Thoracic aorta (tissue), 2 donors: Measurements from ENCODE around the gene NRCAM. TPM values are rescaled to one million over a fixed set of nuclear protein-coding genes. Genes with fewer than 3 reads are reported as not detected.

Source experiments
- ATAC-seq: fragments of 150-250 bp; one replicate; pipeline ENCODE4 v1.8.0; 2017; ENCODE audit warnings: low read depth; ENCODE audit not compliant: insufficient number of reproducible peaks, low FRiP score
- DNase-seq: peaks from one replicate; pipeline ENCODE4 v3.0.0-alpha.2; 2020; ENCODE audit warnings: low spot score
- H3K27ac ChIP-seq, 2 donors: fragments of 200-600 bp; sonication (generic); 1 replicate in 1 of 2; 2 replicates in 1 of 2; pipeline ENCODE4 v1.5.1; 2016; ENCODE audit warnings: mild to moderate bottlenecking in 2 of 2, moderate library complexity in 2 of 2
- H3K27me3 ChIP-seq: fragments of 200-600 bp; sonication (generic); replicated peaks from 2 replicates; pipeline ENCODE4 v1.6.0; 2016; ENCODE audit warnings: mild to moderate bottlenecking; ENCODE audit not compliant: insufficient read depth
- H3K36me3 ChIP-seq: fragments of 200-600 bp; sonication (generic); one replicate; pipeline ENCODE4 v1.5.1; 2016
- H3K4me1 ChIP-seq, 2 donors: fragments of 200-600 bp; sonication (generic); 1 replicate in 1 of 2; 2 replicates in 1 of 2; pipeline versions ENCODE4 v1.5.1 to v1.6.0; 2016; ENCODE audit warnings: low read depth in 2 of 2, mild to moderate bottlenecking in 1 of 2; ENCODE audit not compliant: control insufficient read depth in 1 of 2
- H3K4me3 ChIP-seq: fragments of 200-600 bp; sonication (generic); 2 replicates; pipeline ENCODE4 v1.5.1; 2016; ENCODE audit warnings: mild to moderate bottlenecking
- H3K9me3 ChIP-seq: fragments of 200-600 bp; sonication (generic); 2 replicates; pipeline ENCODE4 v1.5.1; 2016
- CTCF ChIP-seq: fragments of 200-600 bp; sonication (generic); IDR thresholded peaks from one replicate; pipeline ENCODE4 v1.5.1; 2019; ENCODE audit warnings: antibody characterized with exemption
- total RNA-seq, 2 donors: library from RNA; depleted of rRNA; stranded (reverse); fragments of >200 nt; gene quantifications; one replicate each; pipeline versions ENCODE4 v1.1.0 to v1.2.3, GENCODE V29; 2016

NRCAM gene
- total RNA-seq, 2 donors from 2014 or later = 2.4 to 3.3 TPM

DNA sequence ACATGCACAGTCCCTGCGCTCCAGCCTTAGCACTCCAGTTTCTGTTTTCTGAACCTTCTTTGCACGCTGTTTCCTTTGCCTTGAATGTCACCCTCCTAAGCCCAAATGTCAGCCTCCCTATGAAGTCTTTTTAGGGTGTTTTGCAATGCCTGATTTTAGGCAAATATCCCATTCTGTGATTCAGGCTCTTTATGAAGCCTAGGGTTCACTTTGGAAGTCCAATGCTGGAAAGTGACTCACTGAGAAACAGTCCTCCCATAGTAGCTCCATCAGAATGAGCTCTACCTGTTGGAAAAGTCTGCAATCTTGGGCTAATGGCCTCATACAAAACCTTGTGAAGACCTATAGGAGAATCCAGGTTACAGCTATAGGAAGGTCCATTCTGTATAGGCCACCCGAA lies 331.4 kb downstream of the NRCAM start:
- Histone ChIP-seq H3K4me1 (no peaks in the 10 kb centered on the region), H3K36me3 (no peaks in the 10 kb centered on the region), H3K9me3 (no peaks in the 10 kb centered on the region), H3K27me3 (no peaks in the 10 kb centered on the region), H3K27ac (no peak overlapping the region), H3K4me3 (no peak overlapping the region)
- ATAC-seq (no peak), DNase-seq (no peak)
- TF ChIP-seq CTCF = no peak

DNA sequence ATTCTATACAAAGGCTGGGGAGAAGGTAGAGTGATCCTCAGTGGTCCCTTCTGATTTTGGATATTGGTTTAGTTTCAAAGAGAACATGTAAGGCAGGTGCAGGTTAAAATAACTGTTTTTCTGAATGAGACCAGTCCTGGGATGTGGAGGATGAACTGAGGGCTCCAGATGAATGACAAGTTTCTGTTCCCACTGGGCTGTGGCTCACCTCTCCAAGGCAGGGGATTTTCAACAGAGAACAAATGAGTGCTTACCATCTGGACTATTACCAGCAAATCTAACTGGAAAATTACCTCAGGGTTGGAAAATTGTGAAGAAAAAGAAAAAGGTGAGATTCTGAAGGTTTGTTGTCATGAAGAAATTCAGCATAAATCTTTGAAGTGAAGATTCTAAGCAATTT lies 334.1 kb downstream of the NRCAM start:
- ATAC-seq (no peak), DNase-seq (no peak)
- no peaks in the 10 kb centered on the region for H3K9me3 ChIP-seq
- no peaks in the 10 kb centered on the region for H3K36me3 ChIP-seq
- TF ChIP-seq CTCF = no peak
- H3K27me3 ChIP-seq = no peaks in the 10 kb centered on the region
- no peaks in the 10 kb centered on the region for H3K4me1 ChIP-seq
- no peak overlapping the region for H3K4me3 ChIP-seq
- H3K27ac ChIP-seq = no peak overlapping the region

- H3K27ac ChIP-seq = no peak overlapping the region
- H3K9me3 ChIP-seq = no peaks in the 10 kb centered on the region
- no peak for TF ChIP-seq CTCF
- H3K27me3 ChIP-seq = no peaks in the 10 kb centered on the region
- ATAC-seq (no peak), DNase-seq (no peak)
- no peaks in the 10 kb centered on the region for H3K36me3 ChIP-seq
- no peak overlapping the region for H3K4me3 ChIP-seq
- H3K4me1 ChIP-seq = no peaks in the 10 kb centered on the region
These were observed 335.3 kb downstream of the NRCAM start for GRCh38 chr7:108120933-108121332.

DNA sequence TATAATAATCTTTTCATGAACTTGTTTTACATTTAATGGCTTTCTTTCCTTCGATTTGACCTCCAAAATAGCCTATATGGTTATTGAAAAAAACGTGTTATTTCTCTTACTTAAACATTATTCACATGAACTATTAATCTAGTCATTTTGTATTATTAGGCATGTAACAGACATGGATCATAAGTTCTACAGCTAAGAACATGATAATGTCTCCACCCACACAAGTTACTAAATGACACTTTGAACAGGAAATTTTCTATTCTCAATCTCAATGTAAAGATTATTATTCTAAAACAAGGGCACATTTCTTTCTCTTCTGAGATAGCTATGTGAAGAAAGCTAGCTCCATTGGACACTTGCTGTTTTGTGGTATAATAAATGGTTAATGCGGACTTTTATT lies 336.0 kb downstream of the NRCAM start:
- Histone ChIP-seq H3K4me3 (no peak overlapping the region), H3K27ac (no peak overlapping the region), H3K36me3 (no peaks in the 10 kb centered on the region), H3K27me3 (no peaks in the 10 kb centered on the region), H3K9me3 (no peaks in the 10 kb centered on the region), H3K4me1 (no peaks in the 10 kb centered on the region)
- DNase-seq (no peak), ATAC-seq (no peak)
- TF ChIP-seq CTCF = no peak

DNA sequence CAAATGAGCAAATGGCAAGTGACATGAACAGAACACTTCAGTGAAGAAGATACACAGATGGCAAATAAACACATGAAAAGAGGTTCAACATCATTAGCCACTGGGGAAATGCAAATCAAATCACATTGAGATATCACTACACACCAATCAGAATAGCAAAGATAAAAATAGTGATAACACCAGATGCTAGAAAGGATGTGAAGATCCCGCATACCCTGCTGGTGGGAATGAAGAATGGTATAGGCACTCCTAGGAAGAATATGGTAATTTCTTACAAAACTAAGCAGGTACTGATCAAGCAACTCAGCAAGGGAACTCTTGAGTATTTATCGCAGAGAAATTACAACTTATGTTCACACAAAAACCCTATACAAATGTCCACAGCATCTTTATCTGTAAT lies 337.3 kb downstream of the NRCAM start:
- Histone ChIP-seq H3K4me3 (no peak overlapping the region), H3K36me3 (no peaks in the 10 kb centered on the region), H3K9me3 (no peaks in the 10 kb centered on the region), H3K4me1 (no peaks in the 10 kb centered on the region), H3K27me3 (no peaks in the 10 kb centered on the region), H3K27ac (no peak overlapping the region)
- DNase-seq (no peak), ATAC-seq (no peak)
- no peak for TF ChIP-seq CTCF
